Activated T-helper 1 cell treated with anti-CD3 and anti-CD28 coated beads, Interleukin-12 subunit alpha, Interleukin-12 subunit beta, Interleukin-2, Interleukin-4 antibody, amounts not matched to agents 30 ng/mL and 10 ng/mL and 1 ng/mL, durations not matched to agents 14 hours and 24 hours and 36 hours (primary cell): ENCODE results near the gene RDH13. TPM values are rescaled to one million over a fixed set of nuclear protein-coding genes. Genes with fewer than 3 reads are reported as not detected.
A peak's percentile ranks its signal among the peaks of the same experiment; 100 is the strongest.

Experiments used
- DNase-seq: peaks from one replicate; pipeline ENCODE4 v3.0.0; 2021; ENCODE audit warnings: low spot score
- H3K27ac Mint-ChIP-seq: one replicate; pipeline ENCODE4 v1.8.0; 2021; ENCODE audit warnings: mild to moderate bottlenecking, mixed read lengths
- H3K27me3 Mint-ChIP-seq: one replicate; pipeline ENCODE4 v1.8.0; 2022; ENCODE audit warnings: mild to moderate bottlenecking, moderate library complexity, mixed read lengths; ENCODE audit not compliant: insufficient read depth
- H3K36me3 Mint-ChIP-seq: one replicate; pipeline ENCODE4 v1.8.0; 2021; ENCODE audit warnings: low read depth, mixed read lengths
- H3K4me1 Mint-ChIP-seq: one replicate; pipeline ENCODE4 v1.8.0; 2021; ENCODE audit warnings: low read depth, mixed read lengths
- H3K4me3 Mint-ChIP-seq: one replicate; pipeline ENCODE4 v1.8.0; 2021; ENCODE audit warnings: mild to moderate bottlenecking, moderate library complexity, mixed read lengths
- H3K9me3 Mint-ChIP-seq: one replicate; pipeline ENCODE4 v1.8.0; 2021; ENCODE audit warnings: mixed read lengths
- intact Hi-C: fragments of 100-400 bp; cut with micrococcal nuclease; formaldehyde crosslinking; loops from one replicate; pipeline ENCODE4 v1.15.1; 2024
- total RNA-seq: library from RNA; stranded (reverse); gene quantifications from 2 replicates; pipeline ENCODE4 v1.2.3, GENCODE V29; 2022

The RDH13 gene
- total RNA-seq, 1 donor from 2014 or later = 21.7 TPM

DNA sequence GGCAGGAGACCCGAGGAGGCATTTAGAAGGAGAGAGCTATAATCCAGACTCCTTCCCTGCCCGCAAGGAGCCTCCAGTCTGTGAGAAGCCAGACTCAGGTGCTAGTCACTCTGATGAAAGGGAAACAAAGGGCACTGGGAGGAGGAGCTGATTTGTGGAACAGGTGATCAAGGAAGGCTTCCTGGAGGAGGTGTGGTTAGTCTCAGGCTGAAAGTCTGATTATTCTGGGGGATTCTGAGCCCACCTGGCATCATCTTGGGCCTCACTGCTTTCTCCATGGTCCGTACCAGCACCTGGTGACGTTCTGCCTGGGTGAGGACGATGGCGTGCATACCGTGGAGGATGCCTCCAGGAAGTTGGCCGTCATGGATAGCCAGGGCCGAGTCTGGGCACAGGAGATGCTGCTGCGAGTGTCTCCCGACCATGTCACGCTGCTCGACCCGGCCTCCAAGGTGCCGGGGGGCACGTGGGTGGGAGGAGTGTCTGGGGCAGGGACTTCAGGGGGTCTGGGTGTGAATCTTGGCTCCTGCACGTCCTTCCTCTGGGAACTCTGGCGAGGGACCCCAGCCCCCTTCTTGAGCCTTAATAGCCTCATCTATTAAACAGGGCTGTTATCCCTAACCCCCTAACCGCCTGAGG is 16.6 kb upstream of the RDH13 start:
- peak overlapping the region; percentile 88 for H3K4me3 Mint-ChIP-seq
- intact Hi-C loops = loop anchor here (1.0 to 10.0 kb wide), 8 partner anchors 175 to 943 kb away; partner anchors contain the start of genes CNOT3, HSPBP1, PPP6R1 and UBE2S
- H3K36me3 Mint-ChIP-seq = no peaks in the 10 kb centered on the region
- H3K9me3 Mint-ChIP-seq = no peaks in the 10 kb centered on the region
- H3K27me3 Mint-ChIP-seq = peaks cover 29% of the 10 kb centered on the region
- H3K4me1 Mint-ChIP-seq = peaks cover 23% of the 10 kb centered on the region
- DNase-seq = no peak
- H3K27ac Mint-ChIP-seq = no peak overlapping the region

DNA sequence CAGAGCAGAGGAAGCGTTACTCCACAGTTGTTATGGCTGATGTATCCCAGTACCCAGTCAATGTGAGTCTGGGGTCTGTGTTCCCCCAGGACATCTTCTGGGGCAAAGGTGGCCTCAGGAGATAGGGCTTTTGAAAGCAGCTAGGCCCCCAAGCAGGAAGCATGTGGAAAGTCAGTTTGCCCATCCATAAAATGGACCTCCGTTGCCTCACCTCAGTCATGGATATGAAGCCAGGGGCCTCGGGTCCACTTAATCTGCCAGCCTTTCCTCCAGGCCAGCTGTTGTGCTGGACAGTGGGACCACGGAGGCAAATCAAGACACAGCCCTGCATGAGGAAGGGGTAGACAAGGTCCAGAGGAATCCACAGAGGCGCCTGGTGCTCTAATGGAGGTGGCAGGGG is 16.0 kb upstream of the RDH13 start:
- Mint-ChIP-seq H3K4me1 (peaks cover 23% of the 10 kb centered on the region), H3K27ac (no peak overlapping the region), H3K36me3 (no peaks in the 10 kb centered on the region), H3K27me3 (peaks cover 25% of the 10 kb centered on the region), H3K4me3 (peak overlapping the region; percentile 66), H3K9me3 (no peaks in the 10 kb centered on the region)
- DNase-seq = no peak
- intact Hi-C loops = no loop called here

DNA sequence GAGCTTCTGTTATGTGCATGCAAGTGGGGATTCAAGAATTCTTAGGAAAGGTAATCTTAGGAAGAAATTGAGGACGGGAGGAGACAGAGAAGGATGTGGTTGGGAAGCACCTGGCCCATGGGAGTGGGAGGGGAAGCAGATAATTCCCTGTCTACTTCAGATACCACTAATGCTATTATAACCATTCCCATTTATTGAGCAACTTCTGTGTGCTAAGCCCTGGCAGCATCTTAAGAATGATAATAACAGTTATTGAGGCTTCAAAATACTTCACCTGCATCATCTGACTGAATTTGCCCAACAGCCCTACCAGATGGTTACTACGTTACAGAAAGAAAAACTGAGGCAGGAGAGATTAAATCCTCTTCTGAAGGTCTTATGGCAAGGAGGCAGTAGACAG is 14.2 kb upstream of the RDH13 start:
- Mint-ChIP-seq H3K27me3 (peaks cover 14% of the 10 kb centered on the region), H3K36me3 (no peaks in the 10 kb centered on the region), H3K27ac (no peak overlapping the region), H3K4me3 (no peak overlapping the region), H3K9me3 (no peaks in the 10 kb centered on the region), H3K4me1 (peaks cover 17% of the 10 kb centered on the region)
- intact Hi-C loops = no loop called here
- no peak for DNase-seq

DNA sequence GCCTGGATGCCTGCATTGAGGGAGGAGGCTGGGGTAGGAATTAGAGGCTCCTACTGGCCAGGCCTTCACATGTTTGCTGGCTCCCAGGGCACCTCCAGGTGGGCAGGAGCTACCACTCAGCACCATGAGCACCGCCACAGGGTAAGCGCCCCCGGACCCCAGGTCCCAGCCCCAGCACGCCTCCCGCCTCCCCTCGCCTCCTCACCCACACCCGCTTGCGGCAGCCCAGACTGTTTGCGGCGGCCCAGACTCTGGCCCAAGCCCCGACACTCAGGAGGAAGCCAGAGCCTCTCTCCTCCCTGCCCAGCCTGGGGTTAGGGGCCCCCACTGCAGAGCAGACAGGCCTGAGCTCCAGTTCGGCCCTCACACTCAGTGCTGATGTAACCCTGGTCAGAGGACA is 13.4 kb upstream of the RDH13 start:
- H3K36me3 Mint-ChIP-seq = no peaks in the 10 kb centered on the region
- H3K27me3 Mint-ChIP-seq = peaks cover 16% of the 10 kb centered on the region
- no peak for DNase-seq
- H3K27ac Mint-ChIP-seq = no peak overlapping the region
- H3K4me3 Mint-ChIP-seq = no peak overlapping the region
- intact Hi-C loops = no loop called here
- peaks cover 17% of the 10 kb centered on the region for H3K4me1 Mint-ChIP-seq
- H3K9me3 Mint-ChIP-seq = no peaks in the 10 kb centered on the region

DNA sequence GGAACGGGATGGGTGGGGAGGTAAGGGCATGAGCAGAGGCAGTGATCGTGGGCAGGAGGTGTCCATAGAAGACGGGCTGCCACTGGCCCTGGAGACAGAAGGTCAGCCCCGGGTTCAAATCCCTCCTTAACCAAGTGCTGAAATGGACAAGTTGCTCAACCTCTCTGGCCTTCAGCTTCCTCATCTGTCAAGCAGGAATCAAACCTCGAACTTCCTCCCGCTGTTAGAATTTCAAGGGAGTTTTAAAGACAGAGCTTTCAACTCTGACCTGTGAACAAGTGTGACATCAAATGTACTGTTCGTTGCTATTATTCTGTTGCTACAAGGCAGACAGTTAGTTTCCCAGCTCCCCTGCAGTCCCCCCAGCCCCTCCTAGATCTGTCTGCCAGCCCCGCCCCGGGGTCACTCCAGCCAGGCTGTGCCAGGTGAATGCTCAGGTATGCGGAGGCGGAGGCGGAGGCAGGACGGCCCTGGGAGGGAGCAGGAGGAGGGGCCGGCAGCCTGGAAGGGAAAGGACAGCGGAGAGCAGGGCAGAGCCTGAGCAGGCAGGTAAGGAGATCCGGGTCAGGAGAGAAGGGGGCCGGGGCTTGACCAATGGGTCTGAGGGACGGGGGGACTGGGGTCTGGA is 12.5 kb upstream of the RDH13 start, which contains the start of gene EPS8L1:
Gene EPS8L1, plus strand, starts transcription at position 499 of the 628 bp plus-strand sequence. CDS start 576 bp downstream, outside the sequence.
- Mint-ChIP-seq H3K27me3 (peaks cover 19% of the 10 kb centered on the region), H3K9me3 (no peaks in the 10 kb centered on the region), H3K27ac (no peak within 1 kb of the TSS), H3K4me1 (peaks cover 11% of the 10 kb centered on the region), H3K36me3 (peaks cover under 1% of the 10 kb centered on the region), H3K4me3 (no peak within 1 kb of the TSS)
- DNase-seq = no peak
- intact Hi-C loops = no loop called here

DNA sequence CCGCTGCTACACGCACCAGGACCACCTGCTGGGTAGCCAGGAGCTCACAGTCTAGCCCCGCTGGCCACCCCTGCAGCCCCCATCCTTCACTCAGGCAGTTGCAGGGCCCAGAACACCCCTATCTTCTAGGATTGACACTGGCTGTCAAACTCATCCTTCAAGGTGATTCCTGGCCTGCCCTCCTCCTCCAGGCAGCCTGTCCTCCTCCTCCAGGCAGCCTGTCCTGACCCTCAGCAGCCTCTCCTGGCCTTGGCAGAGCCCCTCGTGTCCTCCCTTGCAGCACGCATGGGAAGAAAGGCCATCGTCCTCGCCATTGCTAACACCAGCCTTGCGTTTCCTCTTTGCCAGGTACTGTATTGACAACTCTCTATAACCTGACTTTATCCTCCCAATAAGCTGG is 9.0 kb upstream of the RDH13 start:
- DNase-seq = no peak
- Mint-ChIP-seq H3K27ac (no peak overlapping the region), H3K9me3 (no peaks in the 10 kb centered on the region), H3K36me3 (peaks cover 1% of the 10 kb centered on the region), H3K27me3 (peaks cover 46% of the 10 kb centered on the region), H3K4me1 (peaks cover 9% of the 10 kb centered on the region), H3K4me3 (no peak overlapping the region)
- intact Hi-C loops = no loop called here

DNA sequence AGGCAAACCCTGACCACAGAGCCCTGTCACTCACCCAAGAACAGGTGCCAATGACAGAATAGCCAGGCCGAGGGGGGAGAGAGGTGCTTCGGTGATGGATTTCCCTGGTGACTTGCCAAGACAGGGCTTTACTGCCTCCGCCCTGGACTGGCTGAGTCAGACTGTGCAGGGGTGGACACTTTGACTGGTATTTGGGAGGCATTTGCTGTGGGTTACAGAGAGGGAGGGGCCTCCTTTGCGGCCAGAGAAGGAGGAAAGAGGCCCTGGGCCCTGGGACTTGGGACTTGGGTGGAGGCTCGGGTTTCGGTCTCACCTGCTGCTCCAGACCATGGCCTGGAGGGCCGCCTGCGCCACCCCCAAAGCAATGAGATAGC is 8.2 kb upstream of the RDH13 start:
- H3K4me3 Mint-ChIP-seq = no peak overlapping the region

DNA sequence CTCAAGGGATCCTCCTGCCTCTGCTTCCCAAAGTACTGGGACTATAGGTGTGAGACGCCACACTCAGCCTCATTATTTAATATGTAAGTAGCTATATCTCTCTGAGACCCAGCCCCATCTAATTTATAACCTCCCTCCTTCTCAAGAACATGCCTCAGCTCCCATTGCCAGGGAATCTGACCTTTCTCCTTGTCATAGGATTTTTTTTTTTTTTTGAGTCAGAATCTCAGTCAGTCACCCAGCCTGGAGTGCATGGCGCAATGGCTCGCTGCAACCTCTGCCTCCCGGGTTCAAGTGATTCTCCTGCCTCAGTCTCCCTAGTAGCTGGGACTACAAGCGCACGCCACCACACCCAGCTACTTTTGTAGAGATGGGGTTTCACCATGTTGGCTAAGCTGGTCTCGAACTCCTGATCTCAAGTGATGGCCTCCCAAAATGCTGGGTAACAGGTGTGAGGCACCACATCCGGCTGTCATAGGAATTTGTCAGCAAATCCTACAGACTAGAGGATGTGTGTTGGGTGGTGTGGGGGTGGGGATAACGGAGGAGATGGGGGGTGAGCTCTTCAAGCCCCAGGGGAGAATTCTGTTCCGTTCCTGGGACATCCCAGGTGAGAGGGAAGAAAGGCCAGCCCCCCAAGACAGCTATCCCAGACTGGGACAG is 7.6 kb upstream of the RDH13 start:
- Mint-ChIP-seq H3K4me1 (peaks cover 9% of the 10 kb centered on the region), H3K4me3 (no peak overlapping the region), H3K27ac (no peak overlapping the region), H3K36me3 (peaks cover 1% of the 10 kb centered on the region), H3K9me3 (no peaks in the 10 kb centered on the region), H3K27me3 (peaks cover 54% of the 10 kb centered on the region)
- no peak for DNase-seq
- intact Hi-C loops = no loop called here

More for the DNA sequence above, 8.2 kb upstream of the RDH13 start:
- Mint-ChIP-seq H3K27ac (no peak overlapping the region), H3K4me1 (peaks cover 9% of the 10 kb centered on the region), H3K27me3 (peaks cover 53% of the 10 kb centered on the region), H3K36me3 (peaks cover 1% of the 10 kb centered on the region), H3K9me3 (no peaks in the 10 kb centered on the region)
- DNase-seq = no peak
- intact Hi-C loops = no loop called here

DNA sequence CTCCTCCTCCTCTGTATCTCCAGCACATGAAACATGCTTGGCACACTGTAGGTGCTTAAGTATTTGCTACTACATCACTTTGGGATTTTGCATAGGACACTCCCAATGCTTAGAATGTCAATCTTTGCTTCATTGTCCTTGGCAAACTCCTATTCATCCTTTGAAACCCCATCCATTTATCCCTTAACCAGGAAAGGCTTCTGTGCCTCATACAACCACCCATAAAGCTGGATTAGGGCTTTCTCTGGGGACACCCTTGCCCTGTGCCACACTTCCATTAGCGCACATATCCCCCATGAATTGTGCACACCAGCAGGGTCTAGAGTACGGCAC is 6.9 kb upstream of the RDH13 start:
- Mint-ChIP-seq H3K4me1 (peaks cover 9% of the 10 kb centered on the region), H3K36me3 (peaks cover 1% of the 10 kb centered on the region), H3K4me3 (peak overlapping the region; percentile 40), H3K27me3 (peaks cover 47% of the 10 kb centered on the region), H3K27ac (no peak overlapping the region), H3K9me3 (no peaks in the 10 kb centered on the region)
- intact Hi-C loops = no loop called here
- no peak for DNase-seq

DNA sequence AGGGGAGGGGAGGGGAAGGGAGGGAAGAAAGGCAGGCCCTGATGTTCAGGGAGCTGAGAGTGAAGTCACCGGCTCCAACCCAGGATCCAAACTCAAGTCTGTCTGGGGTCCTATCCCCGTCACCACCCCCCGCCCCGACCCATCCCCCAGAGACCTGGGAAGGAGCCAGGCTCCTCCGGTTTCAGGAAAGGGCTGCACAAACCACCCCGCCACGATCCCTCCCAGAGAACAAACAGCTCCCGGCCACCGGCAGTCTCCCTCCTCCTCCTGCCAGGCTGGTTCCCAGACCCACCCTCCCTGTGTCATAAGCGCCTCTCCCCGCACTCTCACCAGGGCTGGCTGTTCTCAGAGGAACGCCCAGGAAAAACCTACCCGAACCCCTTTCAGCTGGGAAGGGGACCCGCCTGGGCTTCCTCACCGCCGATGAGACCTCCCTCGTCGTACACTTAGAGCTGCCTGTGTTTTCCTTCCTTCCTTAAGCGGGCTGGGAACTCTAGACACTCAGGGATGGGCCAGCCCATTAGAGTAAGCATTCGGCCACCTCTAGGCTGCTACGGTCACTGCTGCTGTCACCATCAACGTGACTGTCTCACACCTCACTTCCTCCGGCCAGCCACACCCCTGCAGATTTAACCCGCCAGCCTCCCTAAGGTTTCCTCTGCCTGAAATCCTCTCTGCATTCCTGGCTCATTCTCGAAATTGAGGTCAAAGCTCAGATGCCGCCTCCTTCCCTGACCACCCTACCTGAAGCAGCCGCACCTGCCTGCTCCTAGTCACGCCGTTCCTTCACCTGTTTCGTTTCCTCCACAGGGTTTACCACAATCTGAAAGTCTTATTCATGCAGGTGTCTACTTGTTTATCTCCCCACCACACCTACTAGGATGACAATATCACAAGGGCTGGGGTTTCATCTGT is 6.3 kb upstream of the RDH13 start:
- Mint-ChIP-seq H3K27ac (peak overlapping the region; percentile 66), H3K4me1 (peaks cover 9% of the 10 kb centered on the region), H3K9me3 (no peaks in the 10 kb centered on the region), H3K27me3 (peaks cover 47% of the 10 kb centered on the region), H3K36me3 (peaks cover 1% of the 10 kb centered on the region), H3K4me3 (peak overlapping the region; percentile 40)
- no peak for DNase-seq
- intact Hi-C loops = no loop called here

DNA sequence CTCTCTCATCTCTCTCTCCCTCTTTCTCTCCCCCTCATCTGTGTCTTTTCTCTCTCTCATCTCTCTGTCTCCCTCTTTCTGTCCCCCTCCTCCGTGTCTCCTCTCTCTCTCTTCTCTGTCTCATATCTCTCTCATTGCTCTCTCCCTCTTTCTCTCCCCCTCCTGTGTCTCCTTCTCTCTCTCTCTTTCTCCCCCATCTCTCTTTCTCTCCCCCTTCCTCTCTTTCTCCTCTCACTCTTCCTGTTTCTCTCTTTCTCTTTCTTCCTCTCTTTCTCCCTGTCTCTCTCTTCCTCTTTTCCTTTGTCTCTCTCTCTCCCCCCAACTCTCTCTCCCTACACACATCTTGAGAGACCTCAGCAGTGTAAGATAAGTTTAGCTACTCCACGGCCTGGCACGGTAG is 4.9 kb upstream of the RDH13 start:
- intact Hi-C loops = no loop called here
- no peak for DNase-seq
- Mint-ChIP-seq H3K4me3 (no peak overlapping the region), H3K36me3 (peaks cover 1% of the 10 kb centered on the region), H3K4me1 (peaks cover 9% of the 10 kb centered on the region), H3K9me3 (no peaks in the 10 kb centered on the region), H3K27ac (no peak overlapping the region), H3K27me3 (peaks cover 47% of the 10 kb centered on the region)

DNA sequence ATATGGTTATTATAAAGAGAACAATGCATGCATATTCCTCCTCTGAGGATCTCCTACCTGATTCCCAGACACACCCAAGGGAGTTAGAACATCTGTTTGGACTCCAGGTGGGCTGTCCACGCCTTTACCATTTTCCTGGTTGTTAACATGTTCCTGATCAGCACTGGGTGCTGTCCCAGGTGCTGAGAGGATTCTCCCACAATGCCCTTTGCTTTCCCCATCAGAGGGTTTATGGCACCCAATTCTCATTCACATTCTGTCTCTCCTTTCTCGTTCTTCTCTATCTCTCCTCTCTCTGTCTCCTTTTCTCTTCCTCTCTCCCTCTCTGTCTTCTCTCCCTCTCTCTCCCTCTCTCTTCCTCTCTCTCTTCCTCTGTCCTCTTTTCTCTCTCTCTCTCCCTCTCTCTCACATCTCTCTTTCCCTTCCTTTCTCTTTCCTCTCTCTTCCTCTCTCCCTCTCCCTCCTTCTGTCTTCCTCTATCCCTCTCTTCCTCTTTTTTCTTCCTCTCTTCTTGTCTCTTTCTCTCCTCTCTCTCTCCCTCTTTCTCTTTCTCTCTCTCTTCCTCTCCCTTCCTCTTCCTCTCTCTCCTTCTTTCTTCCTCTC is 3.3 kb upstream of the RDH13 start:
- DNase-seq = no peak
- peaks cover 1% of the 10 kb centered on the region for H3K36me3 Mint-ChIP-seq
- H3K4me3 Mint-ChIP-seq = no peak overlapping the region
- H3K9me3 Mint-ChIP-seq = no peaks in the 10 kb centered on the region
- intact Hi-C loops = no loop called here
- H3K27ac Mint-ChIP-seq = no peak overlapping the region
- peaks cover 21% of the 10 kb centered on the region for H3K4me1 Mint-ChIP-seq
- H3K27me3 Mint-ChIP-seq = peaks cover 39% of the 10 kb centered on the region
